Right atrium auricular region (tissue), 2 donors: ENCODE results near the gene TRIM46. TPM values are rescaled to one million over a fixed set of nuclear protein-coding genes. Genes with fewer than 3 reads are reported as not detected.
A peak's percentile ranks its signal among the peaks of the same experiment; 100 is the strongest.

ENCODE experiments used
- DNase-seq: peaks from one replicate; pipeline ENCODE4 v3.0.0-alpha.2; 2019; ENCODE audit warnings: low spot score
- H3K27ac ChIP-seq, 2 donors: fragments of 200-600 bp; sonication (generic); 1 replicate in 1 of 2; 2 replicates in 1 of 2; pipeline ENCODE4 v1.5.1; 2016 to 2019
- H3K27me3 ChIP-seq, 2 donors: fragments of 200-600 bp; sonication (generic); one replicate each; pipeline versions ENCODE4 v1.5.1 to v1.6.0; 2017 to 2019
- H3K36me3 ChIP-seq: fragments of 200-600 bp; sonication (generic); one replicate; pipeline ENCODE4 v1.5.1; 2016
- H3K4me1 ChIP-seq, 2 donors: fragments of 200-600 bp; sonication (generic); one replicate each; pipeline versions ENCODE4 v1.5.1 to v1.6.0; 2017 to 2019
- H3K4me3 ChIP-seq, 2 donors: fragments of 200-600 bp; sonication (generic); 1 replicate in 1 of 2; 2 replicates in 1 of 2; pipeline ENCODE4 v1.5.1; 2017 to 2019; ENCODE audit warnings: mild to moderate bottlenecking in 1 of 2, moderate library complexity in 1 of 2
- H3K9me3 ChIP-seq, 2 donors: fragments of 200-600 bp; sonication (generic); one replicate each; pipeline ENCODE4 v1.5.1; 2019
- CTCF ChIP-seq, 2 donors: fragments of 200-600 bp; sonication (generic); IDR thresholded peaks; one replicate each; pipeline ENCODE4 v1.5.1; 2019; ENCODE audit warnings: antibody characterized with exemption in 2 of 2
- total RNA-seq, 2 donors: library from RNA; depleted of rRNA; stranded (reverse); fragments of >200 nt; gene quantifications; one replicate each; pipeline ENCODE4 v1.1.0, GENCODE V29; 2016

TRIM46 gene
- total RNA-seq, 2 donors from 2014 or later: 0.20 TPM; not detected in 1

GRCh38 chr1:155202731-155203515 is 29.3 kb downstream of the TRIM46 start:
- TF ChIP-seq CTCF (IDR thresholded peaks at IDR 0.05): no peak
- H3K27me3 ChIP-seq: no peaks in the 10 kb centered on the region

GRCh38 chr1:155205035-155205434 is 31.4 kb downstream of the TRIM46 start:
- DNase-seq: no peak
- H3K9me3 ChIP-seq: no peaks in the 10 kb centered on the region
- TF ChIP-seq CTCF (IDR thresholded peaks at IDR 0.05): no peak
- H3K36me3 ChIP-seq: no peaks in the 10 kb centered on the region
- peaks cover 0 to 30% of the 10 kb centered on the region in 2 donors for H3K4me1 ChIP-seq
- H3K4me3 ChIP-seq: no peak overlapping the region
- no peak overlapping the region for H3K27ac ChIP-seq
- no peaks in the 10 kb centered on the region for H3K27me3 ChIP-seq

More at GRCh38 chr1:155202731-155203515, 29.3 kb downstream of the TRIM46 start:
- Histone ChIP-seq H3K36me3 (peaks cover 3% of the 10 kb centered on the region), H3K9me3 (no peaks in the 10 kb centered on the region), H3K27ac (no peak overlapping the region), H3K4me3 (no peak overlapping the region), H3K4me1 (peaks cover 0 to 18% of the 10 kb centered on the region in 2 donors)
- DNase-seq: no peak

GRCh38 chr1:155205969-155206593 is 32.4 kb downstream of the TRIM46 start:
- DNase-seq: no peak
- peaks cover 0 to 36% of the 10 kb centered on the region in 2 donors for H3K4me1 ChIP-seq
- peaks cover 1% of the 10 kb centered on the region for H3K36me3 ChIP-seq
- peak overlapping the region in 1 of 2 donors; percentile 100 for H3K27ac ChIP-seq
- H3K27me3 ChIP-seq: no peaks in the 10 kb centered on the region
- no peaks in the 10 kb centered on the region for H3K9me3 ChIP-seq
- H3K4me3 ChIP-seq: no peak overlapping the region
- TF ChIP-seq CTCF (IDR thresholded peaks at IDR 0.05): no peak

GRCh38 chr1:155206891-155207805 is 33.5 kb downstream of the TRIM46 start:
- Histone ChIP-seq H3K27ac (peak overlapping the region; percentile 99 to 100), H3K27me3 (no peaks in the 10 kb centered on the region), H3K36me3 (peaks cover 10% of the 10 kb centered on the region), H3K4me1 (peaks cover 0 to 36% of the 10 kb centered on the region in 2 donors), H3K4me3 (peak overlapping the region; percentile 79), H3K9me3 (no peaks in the 10 kb centered on the region)
- peak; percentile 93 for DNase-seq
- peak; percentile 80 to 86 for TF ChIP-seq CTCF (IDR thresholded peaks at IDR 0.05)

- H3K4me3 ChIP-seq: peak within 1 kb of the TSS; percentile 79
- H3K4me1 ChIP-seq: peaks cover 0 to 36% of the 10 kb centered on the region in 2 donors
- H3K27me3 ChIP-seq: no peaks in the 10 kb centered on the region
- no peak for TF ChIP-seq CTCF (IDR thresholded peaks at IDR 0.05)
- no peaks in the 10 kb centered on the region for H3K9me3 ChIP-seq
- peaks cover 10% of the 10 kb centered on the region for H3K36me3 ChIP-seq
- peak within 1 kb of the TSS; percentile 99 to 100 for H3K27ac ChIP-seq
- DNase-seq: no peak
Observed at GRCh38 chr1:155207806-155208540, 34.3 kb downstream of the TRIM46 start, which contains the start of gene THBS3. THBS3 (minus strand) TSS chr1:155207897; CDS start chr1:155207876, 21 bp downstream.
